GM12873 (cell line): ENCODE data around the gene FBXL7.
A peak's percentile ranks its signal among the peaks of the same experiment; 100 is the strongest.

Experiments used
- TF ChIP-seq, protein P1 (sequence below): IDR thresholded peaks from 2 replicates; pipeline ENCODE4 v1.5.1; 2012; ENCODE audit warnings: low read depth, mild to moderate bottlenecking, moderate library complexity, low read length, control low read depth; ENCODE audit not compliant: insufficient read depth; ENCODE audit errors: missing control alignments

Gene FBXL7

DNA sequence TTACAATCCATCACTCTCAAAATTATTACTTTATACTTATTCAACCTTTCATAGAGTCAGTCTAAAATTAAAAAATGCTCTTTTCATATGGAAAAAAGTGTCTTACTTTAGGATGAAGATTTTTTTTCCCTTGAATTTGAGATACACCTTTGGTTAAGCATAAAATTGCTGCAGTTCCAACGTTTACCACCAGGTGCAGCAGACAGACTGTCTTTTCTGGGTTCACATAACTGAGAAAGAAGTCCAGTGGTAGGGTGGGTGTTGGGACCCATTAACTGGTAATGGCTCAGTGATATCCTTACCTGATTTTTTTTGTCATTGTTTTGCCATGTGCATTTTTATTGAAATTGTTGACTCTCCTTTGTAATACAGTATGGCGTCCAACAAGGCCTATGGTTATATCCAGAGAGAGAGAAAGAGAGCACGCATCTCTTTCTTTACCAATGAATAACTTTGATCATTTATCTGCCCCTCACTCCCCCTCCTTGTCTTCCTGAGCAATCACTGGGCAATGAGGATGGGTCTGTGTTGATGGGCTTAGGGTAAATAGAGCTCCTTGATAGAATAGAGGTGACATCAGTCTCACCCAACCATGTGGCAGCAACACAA lies 98.4 kb downstream of the FBXL7 start:
- TF ChIP-seq, protein P1, sequence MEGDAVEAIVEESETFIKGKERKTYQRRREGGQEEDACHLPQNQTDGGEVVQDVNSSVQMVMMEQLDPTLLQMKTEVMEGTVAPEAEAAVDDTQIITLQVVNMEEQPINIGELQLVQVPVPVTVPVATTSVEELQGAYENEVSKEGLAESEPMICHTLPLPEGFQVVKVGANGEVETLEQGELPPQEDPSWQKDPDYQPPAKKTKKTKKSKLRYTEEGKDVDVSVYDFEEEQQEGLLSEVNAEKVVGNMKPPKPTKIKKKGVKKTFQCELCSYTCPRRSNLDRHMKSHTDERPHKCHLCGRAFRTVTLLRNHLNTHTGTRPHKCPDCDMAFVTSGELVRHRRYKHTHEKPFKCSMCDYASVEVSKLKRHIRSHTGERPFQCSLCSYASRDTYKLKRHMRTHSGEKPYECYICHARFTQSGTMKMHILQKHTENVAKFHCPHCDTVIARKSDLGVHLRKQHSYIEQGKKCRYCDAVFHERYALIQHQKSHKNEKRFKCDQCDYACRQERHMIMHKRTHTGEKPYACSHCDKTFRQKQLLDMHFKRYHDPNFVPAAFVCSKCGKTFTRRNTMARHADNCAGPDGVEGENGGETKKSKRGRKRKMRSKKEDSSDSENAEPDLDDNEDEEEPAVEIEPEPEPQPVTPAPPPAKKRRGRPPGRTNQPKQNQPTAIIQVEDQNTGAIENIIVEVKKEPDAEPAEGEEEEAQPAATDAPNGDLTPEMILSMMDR, result peak; percentile 68

DNA sequence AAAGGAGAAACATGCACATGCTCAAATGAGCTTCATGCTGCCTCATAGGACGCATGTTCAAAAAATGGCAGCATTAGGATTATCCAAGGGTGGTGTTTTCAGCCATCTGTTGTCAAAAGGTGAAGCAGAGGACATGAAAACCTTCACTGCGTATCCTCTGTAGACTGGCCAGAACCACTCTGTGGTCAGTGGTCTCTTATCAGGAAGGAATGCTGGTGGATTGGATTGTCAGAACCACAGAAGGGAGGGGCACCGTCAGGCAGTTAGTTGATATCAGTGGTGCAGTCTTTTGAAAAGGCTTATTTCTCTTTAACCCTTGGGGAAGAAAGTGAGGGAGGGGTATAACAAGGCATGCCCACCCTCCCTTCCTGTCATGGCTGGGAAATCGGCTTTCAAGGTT lies 100.1 kb downstream of the FBXL7 start:
- TF ChIP-seq, protein P1, result no peak

DNA sequence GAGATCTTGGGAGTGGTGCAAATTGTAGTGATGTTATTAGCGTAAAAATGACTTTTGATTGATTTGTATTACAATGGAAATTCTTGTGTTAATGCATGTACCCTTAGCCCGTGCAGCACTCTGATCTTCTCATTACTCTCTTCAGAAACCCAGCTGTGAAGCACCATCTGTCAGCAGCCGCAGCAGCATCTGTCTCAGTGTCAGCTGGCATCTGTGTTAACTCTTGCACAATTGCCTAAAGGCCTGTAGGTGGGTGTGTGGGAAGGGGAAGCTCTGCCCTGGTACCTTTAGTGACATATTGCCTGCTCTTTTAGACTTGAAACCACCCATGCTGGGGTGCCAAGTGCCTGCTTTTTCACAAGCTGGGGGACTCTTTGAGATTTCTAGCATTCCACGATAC lies 101.3 kb downstream of the FBXL7 start:
- TF ChIP-seq, protein P1, result no peak

DNA sequence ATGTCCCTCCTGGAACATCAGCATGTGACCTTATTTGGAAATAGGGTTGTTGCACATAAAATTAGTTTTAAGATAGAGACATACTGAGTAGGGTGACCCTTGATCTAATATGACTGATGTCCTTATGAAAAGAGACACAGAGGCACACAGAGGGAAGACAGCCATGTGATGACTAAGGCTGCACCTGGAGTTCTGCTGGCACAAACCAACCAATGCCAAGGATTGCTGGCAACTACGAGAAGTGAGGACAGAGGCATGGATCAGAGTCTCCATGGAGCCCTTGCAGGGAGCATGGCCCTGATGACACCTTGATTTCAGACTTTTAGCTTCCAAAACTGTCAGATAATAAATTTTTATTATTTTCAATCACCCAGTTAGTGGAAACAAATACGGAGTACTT lies 101.9 kb downstream of the FBXL7 start:
- TF ChIP-seq, protein P1, result no peak

DNA sequence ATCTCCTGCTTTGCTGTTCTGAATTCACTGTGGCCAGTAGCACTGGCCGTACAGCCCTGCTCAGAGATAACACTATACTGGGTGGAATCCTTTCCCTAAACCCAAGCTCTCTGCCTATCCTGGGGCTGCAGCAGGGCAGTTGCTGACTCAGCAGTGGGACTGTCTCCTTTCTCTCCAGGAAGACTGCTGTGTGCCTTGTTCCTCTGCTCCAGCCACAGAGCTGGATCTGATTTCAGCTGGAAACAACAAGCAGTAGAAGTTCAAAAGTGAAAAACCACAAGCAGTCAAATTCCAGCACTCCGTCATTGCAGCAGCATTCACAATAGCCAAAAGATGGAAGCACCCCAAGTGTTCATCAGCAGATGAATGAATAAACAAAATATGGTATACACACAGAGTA lies 105.0 kb downstream of the FBXL7 start:
- TF ChIP-seq, protein P1, result no peak

DNA sequence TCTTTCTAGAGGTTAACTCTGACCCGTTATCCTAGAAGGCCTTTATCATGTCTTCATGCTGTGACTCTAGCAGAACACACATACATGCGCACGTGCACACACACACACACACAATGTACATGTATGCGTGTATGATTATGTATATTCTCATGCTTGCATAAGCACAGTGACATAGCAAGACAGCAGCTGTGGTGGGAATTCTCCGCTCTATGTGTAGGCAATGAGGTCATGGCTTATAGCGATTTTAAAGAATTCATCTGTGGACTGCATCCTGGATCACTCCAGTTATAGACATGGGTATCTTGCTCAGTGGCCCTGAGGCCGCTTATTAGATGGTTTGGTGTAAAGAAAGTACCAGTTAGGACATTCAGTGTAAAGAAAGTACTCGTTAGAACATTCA lies 106.2 kb downstream of the FBXL7 start:
- TF ChIP-seq, protein P1, result no peak

DNA sequence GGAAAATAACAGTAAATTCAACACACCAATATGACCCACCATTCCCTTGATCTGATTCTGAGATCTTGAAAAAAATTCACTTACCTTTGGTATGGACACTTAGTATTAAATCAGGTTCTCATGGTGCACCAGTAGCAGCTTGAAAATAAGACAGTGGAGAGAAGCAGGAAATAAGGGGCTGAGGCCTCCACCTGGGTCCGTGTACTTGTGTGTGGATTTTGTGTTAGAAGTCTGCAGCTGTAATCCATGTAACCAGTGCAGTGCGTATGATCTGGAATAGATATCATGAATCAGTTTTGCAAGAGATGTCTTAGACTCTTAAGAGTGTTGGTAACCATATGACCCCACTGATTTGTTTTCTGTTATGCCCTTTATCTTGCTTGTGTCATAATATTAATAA lies 107.1 kb downstream of the FBXL7 start:
- TF ChIP-seq, protein P1, result no peak
